ENCODE measurements around the gene LIMS2.

DNA sequence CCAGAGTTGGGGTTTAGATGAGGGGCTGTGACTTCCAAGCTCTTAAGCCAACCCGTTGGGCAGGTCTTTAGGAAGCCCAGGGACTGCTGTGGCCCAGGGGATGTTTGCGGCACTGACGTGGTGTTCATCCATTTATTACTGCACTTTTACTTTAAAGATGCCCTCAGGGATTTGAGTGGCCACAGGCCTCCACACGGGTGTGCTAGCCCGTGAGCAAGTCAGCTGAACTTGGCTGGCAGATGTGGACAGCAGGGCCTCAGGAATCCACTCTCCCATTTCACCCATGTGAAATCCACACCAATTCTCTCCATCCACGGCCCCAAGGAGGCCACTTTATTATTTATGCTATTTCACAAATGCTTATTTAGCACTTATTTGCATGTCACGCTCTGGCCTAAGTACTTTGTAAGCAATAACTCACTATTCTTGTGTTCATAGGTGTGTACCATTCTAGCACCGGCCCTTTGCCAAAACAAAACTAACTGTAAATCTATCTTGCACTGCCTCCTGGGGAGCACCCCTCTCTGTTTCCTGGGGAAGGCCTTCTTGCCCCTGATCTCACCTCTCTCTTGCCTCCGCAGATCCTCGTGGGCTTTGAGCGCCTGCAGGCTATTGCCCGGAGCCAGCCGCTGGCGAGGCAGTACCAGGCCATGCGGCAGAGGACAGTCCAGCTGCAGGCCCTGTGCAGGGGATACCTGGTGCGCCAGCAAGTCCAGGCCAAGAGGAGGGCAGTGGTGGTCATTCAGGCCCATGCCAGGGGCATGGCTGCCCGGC lies 68.5 kb downstream of the LIMS2 start:
- TF ChIP-seq, protein P1, sequence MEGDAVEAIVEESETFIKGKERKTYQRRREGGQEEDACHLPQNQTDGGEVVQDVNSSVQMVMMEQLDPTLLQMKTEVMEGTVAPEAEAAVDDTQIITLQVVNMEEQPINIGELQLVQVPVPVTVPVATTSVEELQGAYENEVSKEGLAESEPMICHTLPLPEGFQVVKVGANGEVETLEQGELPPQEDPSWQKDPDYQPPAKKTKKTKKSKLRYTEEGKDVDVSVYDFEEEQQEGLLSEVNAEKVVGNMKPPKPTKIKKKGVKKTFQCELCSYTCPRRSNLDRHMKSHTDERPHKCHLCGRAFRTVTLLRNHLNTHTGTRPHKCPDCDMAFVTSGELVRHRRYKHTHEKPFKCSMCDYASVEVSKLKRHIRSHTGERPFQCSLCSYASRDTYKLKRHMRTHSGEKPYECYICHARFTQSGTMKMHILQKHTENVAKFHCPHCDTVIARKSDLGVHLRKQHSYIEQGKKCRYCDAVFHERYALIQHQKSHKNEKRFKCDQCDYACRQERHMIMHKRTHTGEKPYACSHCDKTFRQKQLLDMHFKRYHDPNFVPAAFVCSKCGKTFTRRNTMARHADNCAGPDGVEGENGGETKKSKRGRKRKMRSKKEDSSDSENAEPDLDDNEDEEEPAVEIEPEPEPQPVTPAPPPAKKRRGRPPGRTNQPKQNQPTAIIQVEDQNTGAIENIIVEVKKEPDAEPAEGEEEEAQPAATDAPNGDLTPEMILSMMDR (optimal IDR thresholded peaks at IDR 0.05 in 1 of 3, IDR thresholded peaks at IDR 0.05 in 1 of 3, conservative IDR thresholded peaks at IDR 0.05 in 1 of 3; ENCODE audit: extremely low read depth in 1 of 3, insufficient read depth in 2 of 3, low read length in 3 of 3) = no peak
- TF ChIP-seq EZH2 (IDR thresholded peaks at IDR 0.05; ENCODE audit: low read length) = no peak
